Gastrocnemius medialis (tissue), 4 donors: Measurements from ENCODE around the gene HHATL. TPM values are rescaled to one million over a fixed set of nuclear protein-coding genes. Genes with fewer than 3 reads are reported as not detected.

Experiments
- ATAC-seq, 2 donors: fragments of 150-250 bp; one replicate each; pipeline ENCODE4 v1.9.1; 2016
- DNase-seq, 2 donors: peaks; one replicate each; pipeline ENCODE4 v3.0.0-alpha.2; 2019
- H3K27ac ChIP-seq, 4 donors: fragments of 200-600 bp; sonication (generic); 1 replicate in 1 of 4; 2 replicates in 3 of 4; pipeline ENCODE4 v1.5.1; 2016 to 2018; ENCODE audit warnings: mild to moderate bottlenecking in 2 of 4, moderate library complexity in 1 of 4
- H3K27me3 ChIP-seq, 3 donors: fragments of 200-600 bp; sonication (generic) in 2 of 3; 1 replicate in 1 of 3; 2 replicates in 2 of 3; pipeline versions ENCODE4 v1.5.1 to v1.6.0; 2016 to 2019; ENCODE audit warnings: mild to moderate bottlenecking in 1 of 3, moderate library complexity in 1 of 3
- H3K36me3 ChIP-seq, 2 donors: fragments of 200-600 bp; sonication (generic) in 1 of 2; one replicate each; pipeline ENCODE4 v1.5.1; 2017 to 2018
- H3K4me1 ChIP-seq, 2 donors: fragments of 200-600 bp; sonication (generic) in 1 of 2; one replicate each; pipeline ENCODE4 v1.5.1; 2016 to 2017; ENCODE audit warnings: mild to moderate bottlenecking in 2 of 2
- H3K4me3 ChIP-seq, 4 donors: fragments of 200-600 bp; sonication (generic) in 3 of 4; 1 replicate in 1 of 4; 2 replicates in 3 of 4; pipeline ENCODE4 v1.5.1; 2016 to 2019; ENCODE audit warnings: mild to moderate bottlenecking in 2 of 4
- H3K9me3 ChIP-seq, 3 donors: fragments of 200-600 bp; sonication (generic) in 2 of 3; 1 replicate in 1 of 3; 2 replicates in 2 of 3; pipeline ENCODE4 v1.5.1; 2016 to 2019
- POLR2A ChIP-seq, 2 donors: fragments of 450-650 bp; IDR thresholded peaks; one replicate each; pipeline ENCODE4 v1.6.1; 2017; ENCODE audit warnings: antibody characterized with exemption in 2 of 2, mild to moderate bottlenecking in 2 of 2, moderate library complexity in 2 of 2
- in situ Hi-C, 4 donors: fragments of 200-750 bp; cut with MboI; loops; one replicate each; pipeline versions ENCODE4 v1.15.0 to v1.8.0; 2017; ENCODE audit warnings: low sequenced_read_pairs in 4 of 4
- intact Hi-C: fragments of 100-400 bp; cut with DNase I; formaldehyde crosslinking; loops from one replicate; pipeline ENCODE4 v1.15.1; 2023; ENCODE audit warnings: low total_unique reads
- total RNA-seq, 4 donors: library from RNA; depleted of rRNA; stranded (reverse); fragments of >200 nt; gene quantifications; one replicate each; pipeline versions ENCODE4 v1.1.0 to v1.2.3, GENCODE V29; 2016
- TF ChIP-seq, protein P1 (sequence below), 5 experiments: fragments of 450-650 bp in 3 of 5; fragments of 200-600 bp in 2 of 5; sonication (generic) in 2 of 5; IDR thresholded peaks in 4 of 5; conservative IDR thresholded peaks in 1 of 5; 1 replicate in 4 of 5; 2 replicates in 1 of 5; pipeline ENCODE4 v1.5.1; 2016 to 2019; ENCODE audit warnings: antibody characterized with exemption in 5 of 5, mild to moderate bottlenecking in 3 of 5, moderate library complexity in 3 of 5

The HHATL gene
- total RNA-seq, 4 donors from 2014 or later: 78.0 to 309 (median 164) TPM

DNA sequence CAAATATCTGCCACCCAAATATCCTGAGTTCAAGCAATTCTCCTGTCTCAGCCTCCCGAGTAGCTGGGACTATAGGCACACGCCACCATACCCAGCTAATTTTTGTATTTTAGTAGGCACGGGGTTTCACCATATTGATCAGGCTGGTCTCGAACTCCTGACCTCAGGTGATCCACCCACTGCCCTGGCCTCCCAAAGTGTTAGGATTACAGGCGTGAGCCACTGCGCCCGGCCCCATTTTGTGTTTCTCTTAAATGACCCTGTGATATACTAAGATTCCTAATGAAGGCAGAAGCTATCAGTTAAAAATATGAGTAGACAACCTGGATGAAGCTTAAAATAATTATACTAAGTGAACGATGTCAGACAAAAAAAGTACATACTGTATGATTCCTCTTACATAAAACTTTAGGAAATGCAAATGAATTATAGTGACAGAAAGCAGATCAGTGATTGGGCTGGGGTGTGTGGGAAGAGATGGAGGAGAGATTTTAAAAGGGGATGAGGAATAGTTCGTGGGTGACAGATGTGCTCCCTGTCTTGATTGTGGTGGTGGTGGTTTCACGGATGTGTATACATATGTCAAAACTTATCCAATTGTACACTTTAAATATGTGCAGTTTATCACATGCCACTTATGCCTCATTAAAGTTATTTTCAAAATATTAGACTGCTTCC, 21.1 kb downstream of the HHATL start:
- DNase-seq: no peak
- Histone ChIP-seq H3K9me3 (no peaks in the 10 kb centered on the region), H3K4me1 (peaks cover 24 to 29% of the 10 kb centered on the region in 2 donors), H3K36me3 (no peaks in the 10 kb centered on the region), H3K4me3 (no peak overlapping the region), H3K27ac (peak overlapping the region; percentile 94 to 100 (median 98)), H3K27me3 (no peaks in the 10 kb centered on the region)
- intact Hi-C loops (no loop called here), in situ Hi-C loops (no loop called here)
- no peak for ATAC-seq
- TF ChIP-seq, protein P1, sequence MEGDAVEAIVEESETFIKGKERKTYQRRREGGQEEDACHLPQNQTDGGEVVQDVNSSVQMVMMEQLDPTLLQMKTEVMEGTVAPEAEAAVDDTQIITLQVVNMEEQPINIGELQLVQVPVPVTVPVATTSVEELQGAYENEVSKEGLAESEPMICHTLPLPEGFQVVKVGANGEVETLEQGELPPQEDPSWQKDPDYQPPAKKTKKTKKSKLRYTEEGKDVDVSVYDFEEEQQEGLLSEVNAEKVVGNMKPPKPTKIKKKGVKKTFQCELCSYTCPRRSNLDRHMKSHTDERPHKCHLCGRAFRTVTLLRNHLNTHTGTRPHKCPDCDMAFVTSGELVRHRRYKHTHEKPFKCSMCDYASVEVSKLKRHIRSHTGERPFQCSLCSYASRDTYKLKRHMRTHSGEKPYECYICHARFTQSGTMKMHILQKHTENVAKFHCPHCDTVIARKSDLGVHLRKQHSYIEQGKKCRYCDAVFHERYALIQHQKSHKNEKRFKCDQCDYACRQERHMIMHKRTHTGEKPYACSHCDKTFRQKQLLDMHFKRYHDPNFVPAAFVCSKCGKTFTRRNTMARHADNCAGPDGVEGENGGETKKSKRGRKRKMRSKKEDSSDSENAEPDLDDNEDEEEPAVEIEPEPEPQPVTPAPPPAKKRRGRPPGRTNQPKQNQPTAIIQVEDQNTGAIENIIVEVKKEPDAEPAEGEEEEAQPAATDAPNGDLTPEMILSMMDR (IDR thresholded peaks at IDR 0.05 in 4 of 5, conservative IDR thresholded peaks at IDR 0.05 in 1 of 5): no peak
- no peak for TF ChIP-seq POLR2A (IDR thresholded peaks at IDR 0.05)

DNA sequence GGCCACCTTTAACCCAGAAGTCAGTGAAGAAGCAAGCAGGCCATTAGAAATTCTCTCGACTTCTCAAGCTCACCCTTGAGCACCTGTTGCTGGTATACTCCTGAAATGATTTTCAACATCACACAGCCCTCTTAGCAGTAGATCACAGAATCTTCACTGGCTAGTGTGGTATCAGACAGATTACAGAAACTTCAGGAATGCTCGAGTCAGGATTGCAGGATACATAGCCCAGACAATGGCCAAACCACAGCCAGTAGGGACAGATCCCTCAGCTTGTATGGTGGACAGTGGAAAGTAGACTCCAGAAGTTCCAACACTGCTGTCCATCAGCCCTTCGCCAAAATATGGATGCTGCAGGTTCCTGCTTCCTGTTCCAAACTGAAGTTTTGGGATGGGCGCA, 21.8 kb downstream of the HHATL start:
- intact Hi-C loops: no loop called here

DNA sequence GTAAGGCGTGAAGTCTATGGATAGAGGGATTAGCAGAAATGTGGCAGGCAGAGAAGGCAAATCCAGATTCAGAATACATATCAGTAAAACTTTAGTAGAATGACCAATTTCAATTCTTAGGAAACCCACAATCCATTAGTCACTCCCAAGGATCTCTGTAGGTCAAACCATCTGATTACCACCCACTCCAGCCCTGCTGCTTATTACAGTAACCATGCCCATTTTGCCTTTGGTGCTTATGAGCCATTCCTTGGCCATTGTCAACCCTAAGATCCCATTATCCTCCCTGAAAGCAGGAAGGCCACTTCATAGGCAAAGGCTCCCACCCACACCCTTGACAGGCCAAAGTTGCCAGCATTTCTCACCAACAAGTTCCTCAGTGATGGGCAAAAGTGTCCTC, 22.3 kb downstream of the HHATL start:
- Histone ChIP-seq H3K9me3 (no peaks in the 10 kb centered on the region), H3K27ac (peak overlapping the region in 3 of 4 donors; percentile 11 to 100 (median 96)), H3K4me1 (peaks cover 20 to 22% of the 10 kb centered on the region in 2 donors), H3K4me3 (no peak overlapping the region), H3K36me3 (no peaks in the 10 kb centered on the region), H3K27me3 (no peaks in the 10 kb centered on the region)
- DNase-seq (no peak), ATAC-seq (no peak)
- no peak for TF ChIP-seq POLR2A (IDR thresholded peaks at IDR 0.05)
- TF ChIP-seq, protein P1 (IDR thresholded peaks at IDR 0.05 in 4 of 5, conservative IDR thresholded peaks at IDR 0.05 in 1 of 5): no peak
- in situ Hi-C loops: no loop called here
- intact Hi-C loops: no loop called here

More for the DNA sequence above, 21.8 kb downstream of the HHATL start:
- peaks cover 22 to 23% of the 10 kb centered on the region in 2 donors for H3K4me1 ChIP-seq
- DNase-seq: no peak
- H3K36me3 ChIP-seq: no peaks in the 10 kb centered on the region
- no peak overlapping the region for H3K4me3 ChIP-seq
- H3K9me3 ChIP-seq: no peaks in the 10 kb centered on the region
- ATAC-seq: no peak
- in situ Hi-C loops: no loop called here
- no peaks in the 10 kb centered on the region for H3K27me3 ChIP-seq
- H3K27ac ChIP-seq: peak overlapping the region in 3 of 4 donors; percentile 11 to 100 (median 96)
- TF ChIP-seq, protein P1 (IDR thresholded peaks at IDR 0.05 in 4 of 5, conservative IDR thresholded peaks at IDR 0.05 in 1 of 5): no peak
- TF ChIP-seq POLR2A (IDR thresholded peaks at IDR 0.05): no peak

DNA sequence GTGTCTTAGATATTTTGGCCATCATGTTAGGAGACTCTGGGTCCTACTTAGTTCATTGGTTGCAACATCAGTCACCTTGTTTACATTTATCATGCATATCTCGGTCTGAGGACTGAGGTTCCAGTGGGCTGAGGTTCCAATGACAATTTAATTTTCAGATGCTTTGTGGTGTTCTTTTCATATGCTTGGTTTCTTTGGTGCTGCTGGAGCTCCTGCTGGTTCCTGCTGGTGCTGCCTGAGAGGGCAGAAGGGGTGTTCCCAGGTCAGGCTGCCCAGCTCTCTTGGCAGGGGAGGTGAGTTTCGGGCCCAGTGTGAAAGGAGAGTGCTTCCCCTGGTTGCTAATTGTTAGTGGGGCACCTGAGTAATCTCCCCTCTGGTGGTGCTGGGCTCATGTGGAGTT, 24.2 kb downstream of the HHATL start:
- in situ Hi-C loops (no loop called here), intact Hi-C loops (no loop called here)
- TF ChIP-seq POLR2A (IDR thresholded peaks at IDR 0.05): no peak
- TF ChIP-seq, protein P1 (IDR thresholded peaks at IDR 0.05 in 4 of 5, conservative IDR thresholded peaks at IDR 0.05 in 1 of 5): no peak
- no peak overlapping the region for H3K27ac ChIP-seq
- DNase-seq (no peak), ATAC-seq (no peak)
- peaks cover 9% of the 10 kb centered on the region in 2 donors for H3K4me1 ChIP-seq
- no peaks in the 10 kb centered on the region for H3K9me3 ChIP-seq
- no peaks in the 10 kb centered on the region for H3K27me3 ChIP-seq
- no peaks in the 10 kb centered on the region for H3K36me3 ChIP-seq
- no peak overlapping the region for H3K4me3 ChIP-seq
